Forelimb muscle (tissue), 1 donor: ENCODE measurements around the gene KRTAP21-2. TPM values are rescaled to one million over a fixed set of nuclear protein-coding genes. Genes with fewer than 3 reads are reported as not detected.
"Not testable (repeated sequence)": the region's sequence is repeated elsewhere in the genome, so short reads cannot be mapped to it uniquely, and the experiment has no call there.

Experiments
- DNase-seq: peaks from one replicate; pipeline ENCODE4 v3.0.0-alpha.2; 2013; ENCODE audit warnings: low read depth
- polyA plus RNA-seq: library from polyadenylated mRNA; unstranded; fragments of 120-200 nt; gene quantifications from one replicate; pipeline ENCODE4 v1.2.1, GENCODE V29; 2013; ENCODE audit not compliant: insufficient read length

The KRTAP21-2 gene
- not detected for polyA plus RNA-seq

DNA sequence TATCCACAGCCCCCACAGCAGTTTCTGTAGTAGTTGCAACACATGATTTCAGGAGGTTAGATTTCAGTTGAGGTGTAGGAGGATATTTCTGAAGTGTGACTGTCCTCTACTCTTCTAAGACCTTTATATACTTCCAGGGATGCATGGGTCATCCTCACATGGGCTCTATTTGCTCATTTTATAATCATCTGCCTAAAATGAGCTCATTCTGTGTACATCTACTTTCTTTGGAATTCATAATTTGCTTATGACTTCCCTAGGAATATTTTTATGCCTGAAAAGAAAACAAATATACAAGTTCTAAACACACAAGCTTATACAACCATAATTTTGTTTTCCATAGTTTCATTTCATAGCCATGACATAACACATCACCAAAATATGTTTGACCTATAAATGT is at the start of gene KRTAP21-2:
KRTAP21-2 (minus strand) TSS at position 101 of the 400 bp plus-strand sequence; CDS start at position 44, 57 bp downstream.
- DNase-seq: no peak

DNA sequence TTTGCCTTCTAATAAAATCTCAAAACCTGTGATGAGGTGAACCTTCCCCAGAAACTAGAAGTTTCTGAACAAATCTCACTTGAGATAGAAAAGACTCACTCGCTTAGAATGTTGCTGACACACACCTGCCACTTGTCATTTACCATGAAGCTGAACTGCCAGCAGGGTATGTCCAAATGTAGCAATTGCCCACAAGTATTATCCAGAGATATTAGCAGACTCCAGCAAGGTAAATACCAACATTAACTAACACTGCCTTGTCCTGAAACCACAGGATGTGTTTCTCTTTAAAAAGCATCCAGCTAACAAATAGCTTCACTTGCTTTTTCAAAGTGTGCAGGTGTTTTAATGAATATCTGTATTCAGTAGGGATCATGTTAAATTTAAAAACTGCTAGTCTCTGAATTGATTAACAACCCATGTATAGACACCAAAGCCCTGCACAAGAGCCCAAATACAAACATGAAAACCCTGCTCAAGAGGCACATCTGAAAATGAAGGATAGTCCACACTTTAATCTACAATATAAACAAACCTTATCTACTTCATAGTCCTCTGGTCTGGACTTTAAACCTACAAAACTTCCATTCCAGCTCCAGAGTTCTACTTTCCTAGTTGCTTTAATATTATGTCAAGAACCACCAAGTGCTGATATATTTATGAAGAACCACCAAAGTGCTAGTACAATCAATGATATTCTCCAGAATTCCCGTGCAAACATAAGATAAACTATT is 46.7 kb upstream of the KRTAP21-2 start:
- no peak for DNase-seq

DNA sequence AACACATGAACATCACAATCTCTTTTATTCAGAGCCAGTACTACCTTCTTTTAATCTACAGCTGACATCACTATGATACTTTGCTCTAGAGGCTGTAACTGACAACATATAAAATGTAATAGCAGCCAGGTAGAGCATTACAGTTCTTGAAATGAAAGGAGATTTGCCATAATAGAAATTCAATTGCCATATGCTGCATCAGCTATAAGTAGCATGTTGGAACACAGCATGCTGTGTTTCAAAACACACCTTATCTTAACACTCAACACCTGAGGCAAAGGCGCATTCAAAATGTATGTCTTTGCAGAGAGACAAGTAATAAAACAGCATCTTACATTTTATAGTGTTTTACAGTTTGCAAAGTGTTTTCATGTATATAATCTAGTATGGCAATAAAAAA is 32.2 kb upstream of the KRTAP21-2 start:
- no peak for DNase-seq

DNA sequence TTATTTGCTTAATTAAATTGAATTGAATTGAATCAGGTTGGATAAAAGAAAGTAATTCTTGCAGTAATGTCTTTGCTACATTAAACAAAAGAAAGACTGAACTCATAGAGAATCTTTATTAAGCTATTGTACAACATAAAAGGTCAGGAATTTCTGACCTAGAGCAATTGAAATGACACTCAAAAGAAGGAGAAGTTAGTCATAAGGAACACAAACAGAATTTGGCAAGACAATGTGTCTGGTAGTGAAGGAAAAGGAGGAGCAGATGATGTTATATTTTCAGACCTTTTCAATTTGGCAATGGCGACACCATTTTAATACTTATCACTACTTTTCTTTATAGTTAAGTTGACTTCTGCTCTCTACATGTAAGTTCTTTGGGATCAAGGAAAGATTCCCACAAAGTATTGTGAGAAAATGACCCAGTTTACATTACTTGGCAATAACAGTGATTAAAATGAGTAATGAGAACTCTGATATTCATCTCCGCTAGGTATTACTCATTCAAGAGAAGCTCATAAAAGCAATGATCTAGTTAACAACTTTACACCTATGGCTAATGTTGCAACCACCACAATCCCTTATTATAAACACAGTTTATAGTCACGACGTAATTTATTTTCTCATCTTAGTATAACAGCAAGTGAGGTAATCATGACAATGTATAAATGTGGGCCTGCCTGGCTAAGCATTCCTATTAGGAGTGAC is 22.8 kb upstream of the KRTAP21-2 start:
- DNase-seq: no peak

DNA sequence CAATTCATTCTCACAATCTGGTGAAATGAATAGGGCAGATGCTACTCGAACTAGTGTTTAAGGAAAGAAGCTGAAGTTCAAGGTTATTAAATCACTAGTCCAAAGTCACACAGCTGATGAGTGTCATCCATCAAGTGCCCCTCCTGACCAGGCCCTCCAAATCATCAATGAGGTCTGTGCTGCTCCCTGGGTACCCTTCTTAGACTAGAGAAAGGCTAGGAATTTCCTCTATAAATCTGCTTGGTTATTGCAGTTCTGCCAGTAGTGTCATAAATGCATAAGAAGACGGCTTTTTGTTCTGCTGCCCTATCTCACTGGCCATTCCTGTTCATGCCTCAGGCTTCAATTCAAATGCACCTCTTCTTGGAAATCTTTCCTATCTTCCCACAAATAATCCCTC is 13.7 kb upstream of the KRTAP21-2 start:
- DNase-seq: no peak

DNA sequence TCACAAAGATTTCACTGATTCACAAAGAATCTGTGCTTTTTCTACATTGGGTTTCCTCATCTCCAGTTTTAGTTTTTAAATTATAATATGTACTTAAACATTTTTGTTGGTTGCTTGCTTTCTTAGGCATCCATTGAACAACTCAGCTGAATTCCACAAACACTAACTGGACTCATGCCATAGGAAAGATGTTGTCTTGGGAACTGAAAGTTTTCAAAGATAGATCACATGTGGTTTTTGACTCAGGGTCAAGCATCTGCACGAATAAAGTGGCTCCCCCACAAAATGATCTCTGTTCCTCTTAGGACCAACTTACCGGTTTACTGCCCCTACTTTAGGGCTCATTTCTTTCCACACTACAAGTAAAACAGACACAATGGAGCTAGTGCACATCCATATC is 11.2 kb upstream of the KRTAP21-2 start:
- peak; percentile 35 for DNase-seq

DNA sequence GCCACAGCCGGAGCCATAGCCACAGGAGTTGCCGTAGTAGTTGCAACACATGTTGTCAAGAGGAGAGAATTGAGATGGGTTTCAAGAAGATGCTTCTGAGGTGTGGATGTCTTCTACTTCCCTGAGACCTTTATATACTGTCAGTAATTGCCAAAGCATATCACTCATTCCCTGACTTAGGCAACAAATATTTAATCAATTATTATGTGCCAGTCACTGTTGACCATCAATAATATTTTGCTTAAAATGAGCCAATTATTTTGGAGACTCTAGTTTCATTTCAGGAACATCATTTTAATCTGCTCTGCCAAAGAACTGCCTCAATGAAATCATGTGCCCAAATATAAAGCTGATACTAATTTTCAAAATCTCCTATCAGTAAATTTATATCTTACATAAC is 8.3 kb upstream of the KRTAP21-2 start, which contains the start of gene KRTAP21-1:
KRTAP21-1 (minus strand) TSS at position 101 of the 400 bp plus-strand sequence; CDS start at position 51, 50 bp downstream.
- DNase-seq: not testable (repeated sequence)

DNA sequence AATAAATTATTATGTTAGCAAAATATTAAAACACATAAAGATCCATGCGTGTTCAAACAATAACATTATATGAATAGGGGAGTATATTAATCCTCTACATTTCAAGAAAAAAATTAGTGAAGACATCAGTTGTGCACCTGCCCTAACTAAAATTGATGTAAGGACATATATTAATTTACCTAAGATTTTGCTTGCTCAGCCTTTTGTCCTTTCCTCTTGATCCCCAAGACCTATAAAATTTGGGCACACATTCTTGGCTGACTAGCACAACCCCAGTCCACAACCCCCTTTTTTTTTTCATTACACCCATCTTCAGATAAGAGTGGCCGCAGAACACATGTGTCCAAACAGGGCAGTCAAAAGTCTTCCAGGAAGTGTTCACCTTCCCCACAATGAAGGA is 6.6 kb downstream of the KRTAP21-2 start:
- DNase-seq: no peak

DNA sequence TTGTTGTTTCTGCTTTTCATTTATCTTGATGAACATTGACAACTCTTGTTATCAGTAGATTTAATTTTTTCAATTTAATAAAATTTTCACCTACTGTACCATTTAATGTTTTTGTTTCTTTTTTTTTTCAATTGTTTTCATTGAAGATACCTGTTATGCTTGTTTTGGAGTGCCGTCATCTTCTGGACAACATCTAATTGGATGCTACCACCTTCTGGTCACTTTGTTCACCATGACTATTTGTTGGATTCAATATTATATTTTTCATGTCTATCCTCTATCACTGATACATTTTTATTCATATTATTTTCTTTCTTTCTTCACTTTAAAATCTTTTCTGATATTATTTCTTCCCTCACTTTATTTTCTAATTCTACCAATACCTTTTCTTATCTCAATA is 14.0 kb downstream of the KRTAP21-2 start:
- DNase-seq: no peak

DNA sequence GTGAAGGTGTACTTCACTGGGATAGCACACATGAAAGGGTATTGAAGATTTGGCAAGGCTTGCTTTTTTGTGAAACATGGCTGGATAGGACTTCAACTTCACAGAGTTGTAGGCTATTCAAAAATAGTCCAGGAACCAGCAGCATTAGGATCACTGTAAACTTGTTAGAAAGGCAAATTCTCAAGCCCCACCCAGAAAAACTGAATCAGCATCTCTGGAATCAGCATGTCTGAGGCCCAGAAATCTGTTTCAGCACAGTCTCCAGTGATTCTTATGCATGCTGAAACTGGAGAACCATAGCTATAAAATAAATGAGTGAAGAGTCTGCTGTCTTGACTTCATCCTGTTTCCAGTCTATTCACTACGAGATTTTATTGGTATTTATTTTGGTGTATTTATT is 20.3 kb downstream of the KRTAP21-2 start:
- DNase-seq: no peak

DNA sequence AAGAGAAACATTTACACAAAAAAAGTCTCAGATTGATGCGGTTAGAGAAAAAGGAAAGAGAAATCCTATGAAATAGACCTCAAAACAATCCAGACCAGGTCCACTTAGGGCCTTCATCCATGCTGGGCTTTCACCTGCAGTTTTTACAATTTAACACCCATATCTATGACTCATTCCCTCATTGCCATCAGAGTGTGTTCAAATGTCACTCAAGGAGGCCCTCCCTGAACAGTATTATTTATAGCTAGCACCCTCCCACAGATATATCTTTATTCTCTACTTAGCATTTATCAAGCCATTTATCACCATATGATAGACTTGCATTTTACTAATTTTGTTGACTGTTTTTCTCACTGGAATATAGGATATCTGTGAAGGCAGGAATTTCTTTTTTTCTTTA is 27.7 kb downstream of the KRTAP21-2 start:
- no peak for DNase-seq

DNA sequence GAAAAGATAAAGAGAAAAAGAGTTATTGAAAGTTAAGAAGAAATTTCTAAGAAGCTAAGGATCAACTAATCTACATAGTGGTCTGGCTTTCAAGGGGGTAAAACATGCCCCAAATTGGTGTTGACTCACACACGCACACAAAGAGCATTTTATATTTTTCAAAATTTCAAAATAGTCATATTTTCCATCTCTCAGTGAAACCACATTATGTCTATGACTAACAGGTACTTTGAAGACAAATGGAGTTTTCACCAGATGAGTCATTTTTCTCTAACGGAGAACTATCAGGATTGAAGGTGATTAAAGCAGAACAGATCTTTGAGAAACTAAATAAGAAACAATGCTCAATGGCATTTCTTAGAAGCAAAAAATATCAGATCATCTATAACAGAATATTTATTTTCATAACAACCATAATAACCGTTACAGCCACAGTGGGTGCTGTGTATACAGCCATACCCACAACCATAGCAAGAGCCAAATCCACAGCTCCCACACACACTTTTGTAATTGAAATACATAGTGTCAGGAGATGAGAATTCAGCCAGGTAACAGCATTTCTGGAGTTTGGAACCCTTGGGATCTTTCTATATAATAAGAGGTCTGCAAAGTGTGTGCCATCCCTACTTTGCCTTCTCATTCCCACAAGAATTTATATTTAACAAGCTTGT is 28.7 kb downstream of the KRTAP21-2 start, which contains the start of gene KRTAP21-3:
KRTAP21-3 (minus strand) TSS at position 539 of the 671 bp plus-strand sequence; CDS start at position 521, 18 bp downstream.
- no peak for DNase-seq

DNA sequence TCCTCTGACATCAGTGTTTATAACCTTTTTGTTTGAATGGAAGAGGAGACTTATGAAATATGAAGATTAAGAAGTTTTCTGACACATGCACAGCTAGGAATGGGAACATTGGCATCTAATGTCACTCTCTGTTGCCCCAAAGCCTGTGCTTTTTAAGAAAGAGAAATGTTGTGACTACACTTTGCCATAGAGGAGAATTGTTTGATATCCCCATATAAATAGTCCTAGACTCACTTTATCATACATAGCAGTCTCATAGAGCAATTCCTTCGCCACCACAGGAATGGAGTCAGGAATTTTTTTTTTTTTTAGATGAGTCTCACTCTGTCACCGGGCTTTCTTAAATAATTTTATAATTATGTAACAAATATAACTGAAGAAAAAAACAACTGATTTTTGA is 30.0 kb downstream of the KRTAP21-2 start:
- no peak for DNase-seq

DNA sequence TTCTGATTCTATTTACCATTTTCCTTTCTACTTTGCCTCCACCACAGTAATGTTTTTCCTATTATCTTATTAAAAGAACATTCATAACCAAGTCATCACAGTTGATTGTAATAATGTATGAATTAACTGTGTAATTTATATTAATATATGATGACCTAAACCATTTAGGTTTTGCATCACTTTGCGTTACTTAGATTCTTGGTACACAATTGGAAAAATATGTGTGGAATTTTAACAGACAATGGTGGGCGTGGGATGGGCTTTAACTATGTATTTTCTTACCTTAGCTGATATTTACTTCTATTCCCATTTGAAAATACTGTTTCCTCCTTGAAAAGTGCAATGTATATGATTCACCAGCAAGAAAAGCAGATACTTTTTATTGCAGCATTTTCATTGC is 32.1 kb downstream of the KRTAP21-2 start:
- DNase-seq: no peak

DNA sequence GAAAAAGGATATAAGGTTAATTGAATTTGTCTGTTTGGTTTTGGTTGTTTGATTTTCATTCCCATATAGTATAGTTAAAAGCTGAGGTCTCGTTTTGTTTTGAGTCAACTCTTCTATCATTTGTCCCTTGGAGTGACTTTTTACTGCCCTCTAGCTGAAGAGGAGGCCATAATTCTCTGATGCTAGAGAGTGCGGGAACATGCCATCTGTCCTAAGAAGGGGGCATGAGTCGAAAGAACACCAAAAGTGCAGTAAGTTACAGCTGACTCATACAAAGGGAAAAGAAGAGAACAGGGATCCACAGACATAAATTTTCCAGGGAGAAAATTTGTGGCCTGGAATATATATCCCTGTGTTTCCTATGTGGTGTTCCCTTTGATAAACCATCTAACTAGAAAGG is 32.6 kb downstream of the KRTAP21-2 start:
- no peak for DNase-seq

DNA sequence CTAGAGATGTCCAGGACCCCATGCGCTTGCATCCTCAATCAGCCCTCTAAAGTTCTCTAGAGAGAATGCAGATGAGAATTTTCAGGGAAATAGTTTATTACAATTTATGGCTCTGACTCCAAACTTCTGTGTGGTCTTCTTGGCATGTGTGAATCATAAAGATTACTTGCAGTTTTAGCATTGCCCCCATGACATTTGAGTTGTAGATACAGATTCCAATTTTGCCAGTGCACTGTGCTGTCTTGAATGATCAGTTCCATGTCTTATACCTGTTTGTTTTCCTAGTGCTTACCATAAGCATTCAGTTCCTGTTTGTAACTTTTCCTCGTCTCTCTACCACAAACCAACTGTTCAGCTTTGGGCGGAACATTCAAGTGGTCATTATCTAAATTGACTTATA is 33.3 kb downstream of the KRTAP21-2 start:
- DNase-seq: no peak

DNA sequence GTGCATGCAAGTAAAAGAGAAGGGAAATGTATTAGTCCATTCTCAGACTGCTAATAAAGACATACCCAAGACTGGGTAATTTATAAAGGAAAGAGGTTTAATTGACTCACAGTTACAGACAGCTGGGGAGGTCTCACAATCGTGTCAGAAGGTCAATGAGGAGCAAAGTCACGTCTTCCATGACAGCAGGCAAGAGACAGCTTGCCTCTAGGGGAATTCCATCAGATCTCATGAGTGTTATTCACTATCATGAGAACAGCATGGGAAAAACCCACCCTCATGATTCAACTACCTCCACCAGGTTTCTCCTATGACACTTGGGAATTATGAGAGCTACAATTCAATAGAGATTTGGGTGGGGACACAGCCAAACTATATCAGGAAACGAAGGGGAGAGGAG is 36.6 kb downstream of the KRTAP21-2 start:
- DNase-seq: no peak

DNA sequence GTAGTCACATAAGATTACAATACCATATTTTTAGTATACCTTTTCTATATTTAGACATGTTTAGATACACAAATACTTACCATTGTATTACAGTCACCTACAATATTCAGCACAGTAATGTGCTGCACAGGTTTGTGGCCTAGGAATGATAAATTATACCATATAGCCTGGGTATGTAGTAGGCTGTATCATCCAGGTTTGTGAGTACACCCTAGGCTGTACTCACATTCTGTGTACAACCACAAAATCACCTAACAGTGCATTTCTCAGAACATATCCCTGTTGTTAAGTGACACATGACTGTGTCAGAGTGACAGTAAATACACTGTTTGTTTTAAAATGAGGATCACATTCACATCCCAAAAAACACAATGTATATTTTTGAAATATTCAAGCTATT is 39.6 kb downstream of the KRTAP21-2 start:
- DNase-seq: no peak
